ENCODE data around the gene CYBRD1.
"Not testable (repeated sequence)": the region's sequence is repeated elsewhere in the genome, so short reads cannot be mapped to it uniquely, and the experiment has no call there.

CYBRD1 gene

GRCh38 chr2:171533331-171533730 is 11.1 kb downstream of the CYBRD1 start:
- peaks cover 10% of the 10 kb centered on the region for H3K36me3 Mint-ChIP-seq (ENCODE audit: low read depth)
- no peak for TF ChIP-seq CTCF (IDR thresholded peaks at IDR 0.05; ENCODE audit: unreplicated experiment in 3 of 3)
- no peaks in the 10 kb centered on the region for H3K9me3 Mint-ChIP-seq
- H3K4me1 Mint-ChIP-seq: peaks cover 9% of the 10 kb centered on the region
- H3K27ac Mint-ChIP-seq: no peak overlapping the region
- H3K27me3 Mint-ChIP-seq (ENCODE audit: low read depth): no peaks in the 10 kb centered on the region
- H3K4me3 Mint-ChIP-seq: no peak overlapping the region

- not testable (repeated sequence) for H3K4me3 Mint-ChIP-seq; H3K9me3 Mint-ChIP-seq; H3K27ac Mint-ChIP-seq; H3K36me3 Mint-ChIP-seq (ENCODE audit: low read depth); H3K4me1 Mint-ChIP-seq; H3K27me3 Mint-ChIP-seq (ENCODE audit: low read depth)
Observed at GRCh38 chr2:171535528-171535927, 13.3 kb downstream of the CYBRD1 start.

GRCh38 chr2:171540437-171540836 is 18.2 kb downstream of the CYBRD1 start:
- Mint-ChIP-seq H3K36me3 (ENCODE audit: low read depth) (peaks cover 8% of the 10 kb centered on the region), H3K27ac (no peak overlapping the region), H3K4me3 (no peak overlapping the region), H3K9me3 (no peaks in the 10 kb centered on the region), H3K4me1 (no peaks in the 10 kb centered on the region), H3K27me3 (ENCODE audit: low read depth) (no peaks in the 10 kb centered on the region)
- no peak for TF ChIP-seq CTCF (IDR thresholded peaks at IDR 0.05; ENCODE audit: unreplicated experiment in 3 of 3)

- TF ChIP-seq CTCF (IDR thresholded peaks at IDR 0.05; ENCODE audit: unreplicated experiment in 3 of 3): peak in 2 of 3 experiments; percentile 19
- Mint-ChIP-seq H3K9me3 (no peaks in the 10 kb centered on the region), H3K36me3 (ENCODE audit: low read depth) (peaks cover 8% of the 10 kb centered on the region), H3K4me1 (no peaks in the 10 kb centered on the region), H3K4me3 (no peak overlapping the region), H3K27me3 (ENCODE audit: low read depth) (no peaks in the 10 kb centered on the region), H3K27ac (no peak overlapping the region)
Observed at GRCh38 chr2:171541202-171541887, 19.1 kb downstream of the CYBRD1 start.

GRCh38 chr2:171545086-171545485 is 22.8 kb downstream of the CYBRD1 start:
- H3K4me3 Mint-ChIP-seq: no peak overlapping the region
- no peaks in the 10 kb centered on the region for H3K9me3 Mint-ChIP-seq
- H3K27me3 Mint-ChIP-seq (ENCODE audit: low read depth): no peaks in the 10 kb centered on the region
- TF ChIP-seq CTCF (IDR thresholded peaks at IDR 0.05; ENCODE audit: unreplicated experiment in 3 of 3): no peak
- peaks cover 8% of the 10 kb centered on the region for H3K36me3 Mint-ChIP-seq (ENCODE audit: low read depth)
- H3K4me1 Mint-ChIP-seq: no peaks in the 10 kb centered on the region
- H3K27ac Mint-ChIP-seq: no peak overlapping the region

GRCh38 chr2:171547256-171547655 is 25.0 kb downstream of the CYBRD1 start:
- peaks cover 2% of the 10 kb centered on the region for H3K36me3 Mint-ChIP-seq (ENCODE audit: low read depth)
- no peak for TF ChIP-seq CTCF (IDR thresholded peaks at IDR 0.05; ENCODE audit: unreplicated experiment in 3 of 3)
- no peak overlapping the region for H3K4me3 Mint-ChIP-seq
- no peaks in the 10 kb centered on the region for H3K9me3 Mint-ChIP-seq
- H3K27me3 Mint-ChIP-seq (ENCODE audit: low read depth): no peaks in the 10 kb centered on the region
- H3K4me1 Mint-ChIP-seq: no peaks in the 10 kb centered on the region
- no peak overlapping the region for H3K27ac Mint-ChIP-seq

All from nephron (organoid).